GM19397 (cell line): Measurements from ENCODE around the gene MKRN1.
"Not testable (repeated sequence)": the region's sequence is repeated elsewhere in the genome, so short reads cannot be mapped to it uniquely, and the experiment has no call there.

Experiments used
- ATAC-seq: cut with Tn5 transposase; IDR thresholded peaks from one replicate; pipeline ENCODE4 v1.9.1; 2021; ENCODE audit warnings: mild to moderate bottlenecking, moderate library complexity; ENCODE audit not compliant: unreplicated experiment

Gene MKRN1

GRCh38 chr7:140485500-140486265 is 6.4 kb upstream of the MKRN1 start:
- no peak for ATAC-seq

DNA sequence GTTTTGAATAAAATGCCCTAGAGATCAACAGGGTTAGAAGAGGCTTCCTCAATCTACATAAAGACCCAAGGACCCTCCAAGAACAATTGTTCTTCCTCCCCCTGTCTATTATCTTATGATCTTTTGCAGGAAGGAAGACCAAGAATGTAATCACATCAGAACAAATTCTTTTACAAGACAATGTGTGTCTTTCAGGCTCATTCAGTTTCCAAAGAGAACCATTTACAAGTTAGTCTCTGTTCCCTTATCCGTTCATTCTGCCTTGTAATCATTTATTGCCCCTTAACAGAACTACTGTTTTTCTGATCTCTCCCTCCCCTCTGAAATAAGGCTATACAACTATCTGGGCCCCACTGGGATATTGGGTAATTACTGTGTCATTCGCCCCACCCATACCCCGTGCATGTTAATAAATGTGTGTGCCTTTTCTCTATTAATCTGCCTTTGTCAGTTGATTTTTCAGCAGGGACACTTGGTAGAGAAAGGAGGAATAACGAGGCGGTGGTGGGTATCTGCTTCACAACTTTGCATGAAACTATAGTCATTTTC is 5.7 kb upstream of the MKRN1 start:
- no peak for ATAC-seq

DNA sequence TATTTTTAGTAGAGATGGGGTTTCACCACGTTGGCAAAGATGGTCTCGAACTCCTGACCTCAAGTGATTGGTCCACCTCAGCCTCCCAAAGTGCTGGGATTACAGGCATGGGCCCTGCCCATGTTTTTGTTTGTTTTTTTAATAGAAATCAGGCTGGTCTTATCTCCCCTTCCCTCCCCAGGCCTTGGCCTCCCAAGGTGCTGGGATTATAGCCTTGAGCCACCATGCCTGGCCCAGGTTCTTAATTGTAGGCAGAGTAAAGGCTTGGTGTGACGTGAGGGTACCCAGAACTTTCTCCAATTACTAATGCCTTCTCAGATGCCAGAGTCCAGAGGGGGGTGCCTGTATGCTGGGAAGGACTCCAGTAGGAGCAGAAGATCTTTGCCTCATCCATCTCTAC is 5.2 kb upstream of the MKRN1 start:
- no peak for ATAC-seq

- ATAC-seq, result no peak
Measured at GRCh38 chr7:140479739-140480084, 407 bp upstream of the MKRN1 start.

- ATAC-seq, result peak; percentile 30
Measured at GRCh38 chr7:140478246-140479061, 851 bp downstream of the MKRN1 start.

GRCh38 chr7:140476698-140477261 is 2.5 kb downstream of the MKRN1 start:
- no peak for ATAC-seq

DNA sequence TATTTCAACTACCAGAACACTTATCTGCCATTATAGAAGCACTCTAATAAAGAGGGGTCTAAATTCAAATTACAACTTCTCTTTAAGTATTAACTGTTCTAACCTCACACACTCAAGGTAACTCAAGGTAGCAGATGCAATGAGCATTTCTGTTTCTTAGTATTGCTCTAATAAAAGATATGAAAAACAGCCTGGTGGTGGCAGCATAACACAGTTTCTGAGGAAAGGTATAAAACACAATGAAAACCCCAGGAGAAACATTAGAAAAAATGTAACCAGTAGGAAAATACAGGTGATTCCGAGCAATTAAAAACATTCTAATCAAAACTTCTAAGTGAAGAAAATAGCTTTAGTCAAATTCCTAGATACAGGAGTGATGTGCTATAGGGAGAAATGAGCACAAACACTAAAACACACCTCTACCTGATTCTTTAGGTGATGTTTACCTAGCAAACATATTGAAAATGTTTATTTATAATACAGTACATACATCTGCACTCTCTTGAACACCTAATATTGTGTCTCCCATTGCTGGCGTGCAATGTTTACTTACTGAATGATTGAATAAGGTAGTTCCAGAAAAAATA is 3.5 kb downstream of the MKRN1 start:
- no peak for ATAC-seq

DNA sequence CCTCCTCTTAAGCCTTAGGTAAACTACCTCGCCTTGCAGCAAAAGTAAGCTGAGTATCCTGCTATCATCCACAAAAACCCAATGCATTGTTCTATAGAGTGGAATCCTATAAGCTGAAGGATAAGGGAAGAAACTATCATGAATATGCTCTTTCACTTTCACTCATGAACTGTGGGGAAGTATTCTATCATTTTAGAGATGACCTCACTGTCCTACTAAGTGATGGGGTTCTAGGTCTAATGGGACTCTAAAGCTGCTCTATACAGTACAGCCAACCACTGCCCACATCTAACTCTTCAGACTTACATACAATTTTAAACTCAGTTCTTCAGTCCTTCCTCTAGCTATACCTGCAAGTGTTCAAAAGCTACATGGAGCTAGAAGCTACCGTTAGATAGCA is 16.2 kb downstream of the MKRN1 start:
- no peak for ATAC-seq

DNA sequence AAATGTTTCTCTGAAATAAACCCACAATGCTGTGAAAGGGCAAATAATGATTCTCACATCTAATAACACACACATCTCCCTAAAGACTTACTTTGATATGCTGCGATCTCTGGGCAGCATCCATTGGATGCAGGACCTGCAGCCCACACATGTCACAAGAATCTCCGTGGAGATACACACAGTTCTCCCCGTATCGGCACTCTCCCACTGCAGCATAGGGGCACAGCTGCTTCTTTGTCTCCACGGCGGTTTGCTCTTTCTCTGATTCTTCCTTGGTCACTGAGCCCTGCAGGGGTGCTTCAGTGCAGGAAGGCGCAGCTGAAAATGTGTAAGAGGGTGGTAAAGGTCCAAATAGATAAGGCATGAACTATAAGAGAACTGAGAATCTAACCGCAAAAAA is 20.4 kb downstream of the MKRN1 start:
- ATAC-seq, result no peak

DNA sequence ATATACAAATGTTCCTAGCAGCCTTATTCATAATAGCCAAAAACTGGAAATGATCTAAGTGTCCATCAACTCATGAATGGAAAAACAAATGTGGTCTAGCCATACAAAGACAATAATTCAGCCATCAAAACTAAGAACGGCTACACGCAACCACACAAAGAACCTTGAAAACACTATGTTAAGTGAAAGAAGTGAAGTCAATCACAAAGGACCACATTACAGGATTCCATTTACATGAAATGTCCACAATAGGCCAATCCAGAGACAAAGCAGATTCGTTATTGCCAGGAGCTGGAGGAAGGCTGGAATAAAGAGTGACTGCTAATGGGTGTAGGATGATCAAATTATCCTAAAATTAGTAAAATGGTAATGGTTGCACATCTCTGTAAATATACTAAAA is 21.1 kb downstream of the MKRN1 start:
- ATAC-seq, result no peak

GRCh38 chr7:140456551-140457051 is 22.7 kb downstream of the MKRN1 start:
- ATAC-seq, result no peak

GRCh38 chr7:140455743-140456142 is 23.6 kb downstream of the MKRN1 start:
- no peak for ATAC-seq

GRCh38 chr7:140454657-140455015 is 24.7 kb downstream of the MKRN1 start:
- no peak for ATAC-seq

- ATAC-seq, result not testable (repeated sequence)
Measured at GRCh38 chr7:140453785-140454656, 25.3 kb downstream of the MKRN1 start.

DNA sequence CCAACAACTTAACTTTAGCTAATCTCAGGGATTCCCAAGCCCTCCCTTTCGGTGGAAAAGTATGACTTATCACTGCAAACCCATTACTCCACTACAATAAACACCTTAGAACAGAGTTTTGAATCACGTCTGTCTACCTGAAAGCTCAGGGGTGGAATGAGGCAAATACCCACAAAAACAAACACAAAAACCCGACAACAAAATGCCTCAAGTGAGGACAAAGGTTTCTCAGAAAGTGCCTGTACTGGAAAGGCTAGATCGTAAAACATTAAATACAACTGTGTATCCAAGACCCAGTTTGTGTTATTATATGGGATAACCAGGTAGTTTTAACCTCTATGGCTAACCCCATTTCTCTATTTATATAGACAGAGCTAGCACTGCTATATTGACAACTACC is 26.0 kb downstream of the MKRN1 start:
- ATAC-seq, result no peak

DNA sequence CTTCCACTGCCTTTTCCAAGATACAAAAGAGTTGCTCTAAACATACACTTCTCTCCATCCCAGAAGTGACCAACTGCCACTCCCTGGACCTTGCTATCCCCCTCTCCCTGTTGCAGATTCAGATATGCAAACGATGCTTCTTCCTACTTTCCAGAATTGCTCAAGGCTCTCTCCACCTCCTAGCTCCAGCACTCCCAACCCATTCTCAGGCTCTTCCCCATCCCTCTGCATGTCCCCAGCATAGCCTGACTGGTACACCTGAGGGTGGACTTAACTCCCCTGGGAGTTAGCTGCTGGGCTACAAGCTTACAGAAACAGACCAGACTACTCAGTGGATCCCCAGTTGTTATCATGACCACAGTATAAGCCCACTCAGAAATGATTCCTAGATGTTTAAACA is 27.6 kb downstream of the MKRN1 start:
- no peak for ATAC-seq

DNA sequence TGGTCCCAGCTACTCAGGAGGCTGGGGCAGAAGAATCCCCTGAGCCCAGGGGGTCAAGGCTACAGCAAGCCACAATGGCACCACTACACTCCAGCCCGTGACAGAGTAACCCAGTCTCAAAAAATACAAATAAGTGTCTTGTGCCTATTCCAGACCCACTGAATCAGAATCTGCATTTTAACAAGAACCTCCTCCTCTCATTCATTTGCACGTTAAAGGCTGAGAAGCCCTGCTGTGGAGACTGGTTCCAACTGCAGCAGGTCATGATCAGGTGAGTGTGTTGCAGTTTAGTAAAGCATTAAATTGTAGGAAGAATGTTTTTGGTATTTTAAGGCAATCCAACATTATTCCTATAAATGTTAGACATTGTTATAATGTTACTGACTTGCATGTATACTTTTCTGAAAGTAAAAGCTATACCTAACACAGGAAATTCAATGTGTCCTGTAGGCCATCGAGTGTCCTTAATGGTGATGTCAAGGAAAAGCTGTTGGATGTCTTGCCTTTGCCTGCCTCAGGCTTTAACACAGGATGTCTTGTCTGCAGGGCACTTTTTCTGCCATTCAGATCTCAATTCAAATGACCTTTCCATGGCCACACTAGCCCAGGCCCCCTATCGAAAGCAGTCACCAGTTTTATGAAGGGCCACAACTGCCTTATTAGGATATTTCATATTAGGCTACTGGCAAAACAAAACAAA is 30.4 kb downstream of the MKRN1 start:
- ATAC-seq, result no peak

GRCh38 chr7:140447841-140448240 is 31.5 kb downstream of the MKRN1 start:
- no peak for ATAC-seq

GRCh38 chr7:140446467-140446866 is 32.8 kb downstream of the MKRN1 start:
- no peak for ATAC-seq

DNA sequence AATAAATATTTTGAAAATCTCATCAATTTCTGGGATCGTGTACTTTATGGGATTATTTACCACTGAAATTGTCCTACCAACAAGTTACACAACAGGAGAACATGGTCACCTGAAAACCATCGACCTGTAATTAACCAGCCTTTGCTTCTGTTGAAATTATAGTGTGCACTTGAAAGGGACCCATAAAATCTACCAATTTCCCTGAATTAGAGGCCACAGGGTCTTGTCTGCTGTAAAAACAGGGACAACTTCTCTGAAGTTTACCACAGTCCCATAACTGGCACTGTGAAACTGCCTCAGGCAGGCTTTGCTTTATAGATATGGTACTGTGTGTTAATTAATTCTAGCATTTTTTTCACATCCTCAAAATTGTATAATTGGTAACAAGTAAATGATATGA is 37.8 kb downstream of the MKRN1 start:
- ATAC-seq, result no peak
